SHP77 treated with DMSO at 0.1 percent for 48 hours (cell line): Measurements from ENCODE around the gene SREBF1.
"Not testable (repeated sequence)": the region's sequence is repeated elsewhere in the genome, so short reads cannot be mapped to it uniquely, and the experiment has no call there.

ENCODE experiments used
- DNase-seq: peaks from one replicate; lab custom pipeline; 2025; lab: John Stamatoyannopoulos, UW

SREBF1 gene

GRCh38 chr17:17812211-17813054, 24.4 kb downstream of the SREBF1 start:
- peak; percentile 10 for DNase-seq

- no peak for DNase-seq
Measured at GRCh38 chr17:17811381-17812210, 25.2 kb downstream of the SREBF1 start.

GRCh38 chr17:17810895-17811248, 25.9 kb downstream of the SREBF1 start:
- DNase-seq, result no peak

- no peak for DNase-seq
Measured at GRCh38 chr17:17810084-17810894, 26.5 kb downstream of the SREBF1 start.

GRCh38 chr17:17809531-17810083, 27.2 kb downstream of the SREBF1 start:
- DNase-seq, result no peak

- DNase-seq, result no peak
Measured at GRCh38 chr17:17808706-17809432, 27.9 kb downstream of the SREBF1 start.

- not testable (repeated sequence) for DNase-seq
Measured at GRCh38 chr17:17808200-17808599, 28.6 kb downstream of the SREBF1 start.

- no peak for DNase-seq
Measured at GRCh38 chr17:17807440-17807839, 29.3 kb downstream of the SREBF1 start.

GRCh38 chr17:17806611-17807274, 30.0 kb downstream of the SREBF1 start:
- DNase-seq, result no peak

GRCh38 chr17:17806035-17806434, 30.8 kb downstream of the SREBF1 start:
- no peak for DNase-seq

GRCh38 chr17:17805575-17805974, 31.2 kb downstream of the SREBF1 start:
- no peak for DNase-seq

GRCh38 chr17:17804007-17804406, 32.8 kb downstream of the SREBF1 start:
- DNase-seq, result no peak

GRCh38 chr17:17801800-17802481, 34.8 kb downstream of the SREBF1 start:
- no peak for DNase-seq

GRCh38 chr17:17800504-17801021, 36.2 kb downstream of the SREBF1 start:
- DNase-seq, result no peak

- no peak for DNase-seq
Measured at GRCh38 chr17:17798573-17799255, 38.1 kb downstream of the SREBF1 start.

GRCh38 chr17:17798010-17798556, 38.7 kb downstream of the SREBF1 start:
- no peak for DNase-seq

GRCh38 chr17:17797119-17797809, 39.5 kb downstream of the SREBF1 start:
- DNase-seq, result no peak

- DNase-seq, result no peak
Measured at GRCh38 chr17:17796787-17797061, 40.1 kb downstream of the SREBF1 start.
